Measurements from ENCODE around the gene AGPAT4. TPM values are rescaled to one million over a fixed set of nuclear protein-coding genes. Genes with fewer than 3 reads are reported as not detected.
A peak's percentile ranks its signal among the peaks of the same experiment; 100 is the strongest.

Gene AGPAT4
- total RNA-seq, 2 experiments from 2014 or later, result 0.95 to 1.3 TPM

GRCh38 chr6:161101517-161101916 is 172.3 kb downstream of the AGPAT4 start:
- POLR2A ChIA-PET, result no interaction called here
- Histone ChIP-seq H2AFZ (ENCODE audit: low read length) (no peak overlapping the region), H3K9me2 (ENCODE audit: insufficient read depth, low read length) (no peaks in the 10 kb centered on the region), H3K79me2 (ENCODE audit: insufficient read depth, low read depth, low read length) (no peaks in the 10 kb centered on the region), H3K27ac (ENCODE audit: low read depth, low read length, poor library complexity, severe bottlenecking) (no peak overlapping the region), H3K9me3 (ENCODE audit: low read length) (no peaks in the 10 kb centered on the region), H3K4me2 (ENCODE audit: low read length) (no peak overlapping the region), H3K4me3 (ENCODE audit: low read depth, low read length, poor library complexity, severe bottlenecking) (no peak overlapping the region), H3K4me1 (ENCODE audit: insufficient read depth, low read length, poor library complexity, severe bottlenecking) (no peaks in the 10 kb centered on the region), H4K20me1 (ENCODE audit: insufficient read depth, low read length) (no peaks in the 10 kb centered on the region), H3K36me3 (ENCODE audit: insufficient read depth, low read length) (peaks cover 45% of the 10 kb centered on the region)
- TF ChIP-seq CTCF (conservative IDR thresholded peaks at IDR 0.05; ENCODE audit: low read length) (peak; percentile 59), EZH2phosphoT487 (IDR thresholded peaks at IDR 0.05; ENCODE audit: borderline replicate concordance, low read depth, low read length) (no peak)
- peak; percentile 10 for DNase-seq (ENCODE audit: low spot score)
- CTCF ChIA-PET (ENCODE audit: unreplicated experiment), result no interaction called here
- intact Hi-C loops (cut with micrococcal nuclease; ENCODE audit: unreplicated experiment), result no loop called here
- BruUV-seq (replicated peaks), result no TSS peak

DNA sequence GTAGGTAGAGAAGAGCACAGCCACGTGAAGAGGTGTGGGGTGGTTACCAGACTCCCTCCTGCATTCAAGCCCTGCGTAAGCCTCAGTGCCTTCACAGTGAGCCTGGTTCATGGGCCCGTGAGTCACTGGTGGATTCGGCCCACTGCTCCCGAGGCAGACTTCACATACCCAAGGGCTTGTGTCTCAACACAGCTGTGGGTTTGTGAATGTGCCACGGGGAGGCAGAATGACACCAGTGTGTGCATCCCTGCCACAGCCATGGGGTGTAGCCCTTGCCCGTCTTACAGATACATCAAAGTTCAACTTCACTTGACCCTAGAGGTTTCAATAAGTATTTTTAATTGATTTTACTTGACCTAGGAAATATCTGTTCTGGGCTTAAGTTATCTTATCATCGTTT is 173.8 kb downstream of the AGPAT4 start:
- Histone ChIP-seq H2AFZ (ENCODE audit: low read length) (no peak overlapping the region), H3K9me3 (ENCODE audit: low read length) (no peaks in the 10 kb centered on the region), H3K9me2 (ENCODE audit: insufficient read depth, low read length) (no peaks in the 10 kb centered on the region), H3K79me2 (ENCODE audit: insufficient read depth, low read depth, low read length) (no peaks in the 10 kb centered on the region), H3K27ac (ENCODE audit: low read depth, low read length, poor library complexity, severe bottlenecking) (no peak overlapping the region), H3K4me2 (ENCODE audit: low read length) (no peak overlapping the region), H3K36me3 (ENCODE audit: insufficient read depth, low read length) (peaks cover 39% of the 10 kb centered on the region), H3K4me1 (ENCODE audit: insufficient read depth, low read length, poor library complexity, severe bottlenecking) (no peaks in the 10 kb centered on the region), H3K4me3 (ENCODE audit: low read depth, low read length, poor library complexity, severe bottlenecking) (no peak overlapping the region), H4K20me1 (ENCODE audit: insufficient read depth, low read length) (no peaks in the 10 kb centered on the region)
- POLR2A ChIA-PET, result no interaction called here
- CTCF ChIA-PET (ENCODE audit: unreplicated experiment), result no interaction called here
- intact Hi-C loops (cut with micrococcal nuclease; ENCODE audit: unreplicated experiment), result no loop called here
- TF ChIP-seq CTCF (conservative IDR thresholded peaks at IDR 0.05; ENCODE audit: low read length) (no peak), EZH2phosphoT487 (IDR thresholded peaks at IDR 0.05; ENCODE audit: borderline replicate concordance, low read depth, low read length) (no peak)
- no TSS peak for BruUV-seq (replicated peaks)
- no peak for DNase-seq (ENCODE audit: low spot score)

GRCh38 chr6:161095916-161096315 is 177.9 kb downstream of the AGPAT4 start:
- POLR2A ChIA-PET, result no interaction called here
- Histone ChIP-seq H3K4me2 (ENCODE audit: low read length) (no peak overlapping the region), H3K27ac (ENCODE audit: low read depth, low read length, poor library complexity, severe bottlenecking) (no peak overlapping the region), H2AFZ (ENCODE audit: low read length) (no peak overlapping the region), H3K4me3 (ENCODE audit: low read depth, low read length, poor library complexity, severe bottlenecking) (no peak overlapping the region), H3K79me2 (ENCODE audit: insufficient read depth, low read depth, low read length) (no peaks in the 10 kb centered on the region), H3K36me3 (ENCODE audit: insufficient read depth, low read length) (peaks cover 59% of the 10 kb centered on the region), H3K4me1 (ENCODE audit: insufficient read depth, low read length, poor library complexity, severe bottlenecking) (no peaks in the 10 kb centered on the region), H4K20me1 (ENCODE audit: insufficient read depth, low read length) (no peaks in the 10 kb centered on the region), H3K9me3 (ENCODE audit: low read length) (no peaks in the 10 kb centered on the region), H3K9me2 (ENCODE audit: insufficient read depth, low read length) (no peaks in the 10 kb centered on the region)
- TF ChIP-seq EZH2phosphoT487 (IDR thresholded peaks at IDR 0.05; ENCODE audit: borderline replicate concordance, low read depth, low read length) (no peak), CTCF (conservative IDR thresholded peaks at IDR 0.05; ENCODE audit: low read length) (no peak)
- CTCF ChIA-PET (ENCODE audit: unreplicated experiment), result no interaction called here
- DNase-seq (ENCODE audit: low spot score), result no peak
- intact Hi-C loops (cut with micrococcal nuclease; ENCODE audit: unreplicated experiment), result no loop called here
- BruUV-seq (replicated peaks), result no TSS peak
